OCI-LY7 (cell line): ENCODE results near the gene DEXI.

Experiments used
- EZH2phosphoT487 ChIP-seq: fragments of 200-600 bp; sonication (generic); IDR thresholded peaks from 2 replicates; pipeline ENCODE4 v1.6.1; 2018; ENCODE audit warnings: low read depth, borderline replicate concordance, mild to moderate bottlenecking, mixed run types, antibody characterized with exemption, low read length, moderate library complexity, mixed read lengths
- TF ChIP-seq, protein P1 (sequence below): fragments of 200-600 bp; sonication (generic); conservative IDR thresholded peaks from 2 replicates; pipeline ENCODE4 v1.5.1; 2014; ENCODE audit warnings: mild to moderate bottlenecking, antibody characterized with exemption, low read length, moderate library complexity, mixed read lengths

DNA sequence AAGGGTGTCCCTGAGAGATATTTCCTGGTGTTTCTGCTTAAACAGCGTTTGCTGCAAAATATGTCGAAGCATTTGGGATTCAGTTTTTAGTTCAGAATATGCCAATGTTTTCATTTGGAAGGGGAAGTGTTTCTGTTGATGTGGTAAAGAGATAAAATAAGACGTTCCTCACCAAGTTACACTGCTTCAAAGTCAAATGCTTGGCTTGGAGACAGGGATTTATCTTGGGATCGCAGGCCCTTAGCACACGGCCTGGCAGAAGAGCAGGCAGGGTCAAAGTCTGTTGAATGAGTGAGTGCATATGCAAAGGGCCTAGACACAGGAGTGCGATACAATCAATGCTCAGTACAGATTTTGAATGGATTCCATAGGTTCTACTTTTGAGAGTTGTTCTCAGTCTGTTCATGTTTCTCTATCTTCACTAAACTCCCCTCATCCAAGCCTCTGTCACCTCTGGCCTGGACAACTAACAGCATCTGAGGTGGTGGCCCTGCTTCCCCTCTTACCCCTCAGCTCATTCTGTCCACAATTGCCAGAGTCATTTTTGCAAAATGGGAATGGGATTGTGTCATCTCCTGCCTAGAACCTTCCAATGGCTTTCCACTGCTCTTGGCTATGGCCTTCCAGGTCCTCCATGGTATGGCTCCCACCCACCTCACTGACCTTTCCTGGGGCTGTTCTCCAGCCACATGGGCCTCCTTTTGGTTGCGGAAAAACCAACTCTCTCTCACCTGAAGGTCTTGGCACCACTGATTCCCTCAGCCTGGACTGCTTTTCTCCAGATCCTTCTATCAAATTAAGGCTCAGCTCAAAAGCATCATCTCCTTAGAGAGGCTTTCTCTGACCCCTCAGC is 3.2 kb downstream of the DEXI start:
- TF ChIP-seq, protein P1, sequence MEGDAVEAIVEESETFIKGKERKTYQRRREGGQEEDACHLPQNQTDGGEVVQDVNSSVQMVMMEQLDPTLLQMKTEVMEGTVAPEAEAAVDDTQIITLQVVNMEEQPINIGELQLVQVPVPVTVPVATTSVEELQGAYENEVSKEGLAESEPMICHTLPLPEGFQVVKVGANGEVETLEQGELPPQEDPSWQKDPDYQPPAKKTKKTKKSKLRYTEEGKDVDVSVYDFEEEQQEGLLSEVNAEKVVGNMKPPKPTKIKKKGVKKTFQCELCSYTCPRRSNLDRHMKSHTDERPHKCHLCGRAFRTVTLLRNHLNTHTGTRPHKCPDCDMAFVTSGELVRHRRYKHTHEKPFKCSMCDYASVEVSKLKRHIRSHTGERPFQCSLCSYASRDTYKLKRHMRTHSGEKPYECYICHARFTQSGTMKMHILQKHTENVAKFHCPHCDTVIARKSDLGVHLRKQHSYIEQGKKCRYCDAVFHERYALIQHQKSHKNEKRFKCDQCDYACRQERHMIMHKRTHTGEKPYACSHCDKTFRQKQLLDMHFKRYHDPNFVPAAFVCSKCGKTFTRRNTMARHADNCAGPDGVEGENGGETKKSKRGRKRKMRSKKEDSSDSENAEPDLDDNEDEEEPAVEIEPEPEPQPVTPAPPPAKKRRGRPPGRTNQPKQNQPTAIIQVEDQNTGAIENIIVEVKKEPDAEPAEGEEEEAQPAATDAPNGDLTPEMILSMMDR: no peak
- no peak for TF ChIP-seq EZH2phosphoT487
